ENCODE data around the gene THOC7. TPM values are rescaled to one million over a fixed set of nuclear protein-coding genes. Genes with fewer than 3 reads are reported as not detected.

Gene THOC7
- total and polyA plus RNA-seq, 12 donors, result 71.3 to 204 (median 79.4) TPM

GRCh38 chr3:63908776-63909175, 45.2 kb upstream of the THOC7 start:
- 66 to 70% methylated on average over 1 of the region's 1 CpG for WGBS, 2 donors
- intact Hi-C loops (cut with DNase I), result loop anchor here in 3 of 10 donors (5.0 kb wide), 3 partner anchors 36 to 46 kb away; partner anchors contain the start of genes ATXN7 (in 1 of the 3) and THOC7 (in 1 of the 3)
- H3K27ac ChIP-seq, result peak overlapping the region in 1 of 10 donors; percentile 20

GRCh38 chr3:63908081-63908736, 44.6 kb upstream of the THOC7 start:
- Histone ChIP-seq H3K9me3 (no peaks in the 10 kb centered on the region), H3K27ac (peak overlapping the region in 1 of 10 donors; percentile 20), H3K4me3 (no peak overlapping the region), H3K4me1 (peaks cover 4 to 33% (median 22%) of the 10 kb centered on the region in 9 donors), H3K27me3 (no peaks in the 10 kb centered on the region), H3K36me3 (peaks cover 0 to 19% (median 0%) of the 10 kb centered on the region in 9 donors)
- ATAC-seq (no peak), DNase-seq (no peak)
- WGBS, 2 donors, result 44 to 53% methylated on average over 2 of the region's 2 CpGs
- intact Hi-C loops (cut with DNase I), result loop anchor here in 3 of 10 donors (5.0 kb wide), 3 partner anchors 36 to 46 kb away; partner anchors contain the start of genes ATXN7 (in 1 of the 3) and THOC7 (in 1 of the 3)
- TF ChIP-seq CTCF (IDR thresholded peaks at IDR 0.05), result peak in 4 of 9 donors; percentile 27 to 55 (median 43)

More at GRCh38 chr3:63908776-63909175, 45.2 kb upstream of the THOC7 start:
- peaks cover 0 to 19% (median 0%) of the 10 kb centered on the region in 9 donors for H3K36me3 ChIP-seq
- ATAC-seq (no peak), DNase-seq (no peak)
- no peak overlapping the region for H3K4me3 ChIP-seq
- peaks cover 4 to 38% (median 28%) of the 10 kb centered on the region in 9 donors for H3K4me1 ChIP-seq
- no peaks in the 10 kb centered on the region for H3K27me3 ChIP-seq
- no peak for TF ChIP-seq CTCF (IDR thresholded peaks at IDR 0.05)
- H3K9me3 ChIP-seq, result no peaks in the 10 kb centered on the region

- intact Hi-C loops (cut with DNase I), result loop anchor here in 3 of 10 donors (5.0 kb wide), 3 partner anchors 34 to 44 kb away; partner anchors contain the start of genes ATXN7 (in 1 of the 3) and THOC7 (in 1 of the 3)
- WGBS, 2 donors, result 93 to 97% methylated on average over 4 of the region's 4 CpGs
- Histone ChIP-seq H3K4me1 (peaks cover under 1 to 22% (median 16%) of the 10 kb centered on the region in 9 donors), H3K27me3 (no peaks in the 10 kb centered on the region), H3K36me3 (peaks cover 0 to 26% (median 0%) of the 10 kb centered on the region in 9 donors), H3K9me3 (no peaks in the 10 kb centered on the region), H3K4me3 (no peak overlapping the region), H3K27ac (no peak overlapping the region)
- no peak for DNase-seq
- no peak for TF ChIP-seq CTCF (IDR thresholded peaks at IDR 0.05)
- ATAC-seq, result no peak
Measured at GRCh38 chr3:63905731-63906620, 42.4 kb upstream of the THOC7 start.

GRCh38 chr3:63900459-63900858, 36.9 kb upstream of the THOC7 start:
- WGBS, 2 donors, result 36 to 43% methylated on average over 2 of the region's 2 CpGs

More at GRCh38 chr3:63900459-63900858, 36.9 kb upstream of the THOC7 start:
- TF ChIP-seq CTCF (IDR thresholded peaks at IDR 0.05), result no peak
- H3K27ac ChIP-seq, result peak overlapping the region in 1 of 10 donors; percentile 45
- H3K4me3 ChIP-seq, result no peak overlapping the region
- DNase-seq, result peak in 1 of 2 donors; percentile 17
- intact Hi-C loops (cut with DNase I), result no loop called here
- peak in 6 of 8 donors; percentile 38 to 70 (median 60) for ATAC-seq
- peaks cover 0 to 31% (median 19%) of the 10 kb centered on the region in 9 donors for H3K4me1 ChIP-seq
- H3K36me3 ChIP-seq, result peaks cover 0 to 42% (median 0%) of the 10 kb centered on the region in 9 donors
- no peaks in the 10 kb centered on the region for H3K9me3 ChIP-seq
- H3K27me3 ChIP-seq, result no peaks in the 10 kb centered on the region
